HepG2 (cell line): ENCODE measurements around the gene ZNF853. TPM values are rescaled to one million over a fixed set of nuclear protein-coding genes. Genes with fewer than 3 reads are reported as not detected.

Experiments used
- GATAD2A ChIP-seq: IDR thresholded peaks from 2 replicates; pipeline ENCODE4 v1.6.1; 2016
- GFI1 ChIP-seq: sonication (generic); formaldehyde crosslinking; IDR thresholded peaks from 2 replicates; pipeline ENCODE4 v1.5.0; 2020; ENCODE audit warnings: missing genetic modification reagents, mild to moderate bottlenecking, borderline replicate concordance
- HOXA3 ChIP-seq: sonication (generic); formaldehyde crosslinking; IDR thresholded peaks from 2 replicates; pipeline ENCODE4 v1.5.0; 2020; ENCODE audit warnings: missing genetic modification reagents
- PHF8 ChIP-seq: sonication (generic); formaldehyde crosslinking; IDR thresholded peaks from 2 replicates; pipeline ENCODE4 v1.5.0; 2020; ENCODE audit warnings: missing genetic modification reagents
- PTBP1 ChIP-seq: fragments of 200-400 bp; formaldehyde crosslinking; IDR thresholded peaks from 2 replicates; pipeline ENCODE4 v1.6.1; 2018; ENCODE audit warnings: low read length, low read depth; ENCODE audit not compliant: poor library complexity, severe bottlenecking
- RBFOX2 ChIP-seq: fragments of 200-400 bp; formaldehyde crosslinking; IDR thresholded peaks from 2 replicates; pipeline ENCODE4 v1.6.1; 2017; ENCODE audit warnings: low read depth, mild to moderate bottlenecking, low read length
- RCOR2 ChIP-seq: IDR thresholded peaks from 2 replicates; pipeline ENCODE4 v1.6.1; 2016; ENCODE audit warnings: missing biosample characterization, missing genetic modification reagents
- SIN3A ChIP-seq: IDR thresholded peaks from 2 replicates; pipeline ENCODE4 v1.6.1; 2011; ENCODE audit warnings: low read depth, mild to moderate bottlenecking, control low read depth, low read length, borderline replicate concordance
- SPEN ChIP-seq: sonication (generic); formaldehyde crosslinking; IDR thresholded peaks from 2 replicates; pipeline ENCODE4 v1.5.1; 2020; ENCODE audit warnings: low read depth, mild to moderate bottlenecking, missing genetic modification reagents
- THAP11 ChIP-seq: IDR thresholded peaks from 2 replicates; pipeline ENCODE4 v1.6.1; 2016; ENCODE audit warnings: missing biosample characterization, missing genetic modification reagents
- THRA ChIP-seq: sonication (generic); formaldehyde crosslinking; IDR thresholded peaks from 2 replicates; pipeline ENCODE4 v1.4.0; 2020; ENCODE audit warnings: missing genetic modification reagents, borderline replicate concordance
- ZNF205 ChIP-seq: IDR thresholded peaks from 2 replicates; pipeline ENCODE4 v1.6.1; 2018; ENCODE audit warnings: missing biosample characterization, missing genetic modification reagents
- ZNF331 ChIP-seq: sonication (generic); formaldehyde crosslinking; IDR thresholded peaks from 2 replicates; pipeline ENCODE4 v1.4.0; 2020; ENCODE audit warnings: missing genetic modification reagents
- ZNF598 ChIP-seq: sonication (generic); formaldehyde crosslinking; IDR thresholded peaks from 2 replicates; pipeline ENCODE4 v1.5.1; 2020; ENCODE audit warnings: mild to moderate bottlenecking, missing genetic modification reagents, borderline replicate concordance
- polyA plus RNA-seq, 8 experiments: library from polyadenylated mRNA; depleted of rRNA in 3 of 8; stranded (reverse) in 7 of 8; unstranded in 1 of 8; fragments of >200 nt; fragmentation: Illumina TruSeq in 4 of 8; extraction: Trizol in 4 of 8; gene quantifications; 2 replicates each; pipeline versions ENCODE4 v1.2.1 to v1.2.3, GENCODE V29; 2011 to 2016; ENCODE audit warnings: low read depth in 4 of 8, missing spikeins in 1 of 8, mixed read lengths in 1 of 8; ENCODE audit not compliant: insufficient read depth in 1 of 8
- total RNA-seq, 5 experiments: library from RNA; depleted of rRNA; stranded (reverse); fragments of >200 nt; fragmentation: Illumina TruSeq; extraction: Trizol; gene quantifications; 2 replicates each; pipeline ENCODE4 v1.2.3, GENCODE V29; 2016; ENCODE audit warnings: low read depth in 1 of 5
- TF ChIP-seq, protein P1 (sequence below): sonication (generic); formaldehyde crosslinking; IDR thresholded peaks from 2 replicates; pipeline ENCODE4 v1.4.0; 2020; ENCODE audit warnings: missing genetic modification reagents
- TF ChIP-seq, protein P2 (sequence below): sonication (generic); formaldehyde crosslinking; IDR thresholded peaks from 2 replicates; pipeline ENCODE4 v1.4.0; 2020; ENCODE audit warnings: mild to moderate bottlenecking, missing genetic modification reagents
- TF ChIP-seq, protein P3 (sequence below): IDR thresholded peaks from 2 replicates; pipeline ENCODE4 v1.6.1; 2018; ENCODE audit warnings: missing genetic modification reagents, mild to moderate bottlenecking, missing compliant biosample characterization
- TF ChIP-seq, protein P4 (sequence below): fragments of 450-650 bp; IDR thresholded peaks from 2 replicates; pipeline ENCODE4 v1.6.1; 2017
- TF ChIP-seq, protein P5 (sequence below): sonication (generic); formaldehyde crosslinking; IDR thresholded peaks from 2 replicates; pipeline ENCODE4 v1.5.1; 2020; ENCODE audit warnings: missing genetic modification reagents, mild to moderate bottlenecking, borderline replicate concordance

ZNF853 gene
- total and polyA plus RNA-seq, 2 of the 13 experiments (the other 11 are each of a cell fraction or from before 2014, with no cell fraction given) = 2.1 to 6.2 TPM

DNA sequence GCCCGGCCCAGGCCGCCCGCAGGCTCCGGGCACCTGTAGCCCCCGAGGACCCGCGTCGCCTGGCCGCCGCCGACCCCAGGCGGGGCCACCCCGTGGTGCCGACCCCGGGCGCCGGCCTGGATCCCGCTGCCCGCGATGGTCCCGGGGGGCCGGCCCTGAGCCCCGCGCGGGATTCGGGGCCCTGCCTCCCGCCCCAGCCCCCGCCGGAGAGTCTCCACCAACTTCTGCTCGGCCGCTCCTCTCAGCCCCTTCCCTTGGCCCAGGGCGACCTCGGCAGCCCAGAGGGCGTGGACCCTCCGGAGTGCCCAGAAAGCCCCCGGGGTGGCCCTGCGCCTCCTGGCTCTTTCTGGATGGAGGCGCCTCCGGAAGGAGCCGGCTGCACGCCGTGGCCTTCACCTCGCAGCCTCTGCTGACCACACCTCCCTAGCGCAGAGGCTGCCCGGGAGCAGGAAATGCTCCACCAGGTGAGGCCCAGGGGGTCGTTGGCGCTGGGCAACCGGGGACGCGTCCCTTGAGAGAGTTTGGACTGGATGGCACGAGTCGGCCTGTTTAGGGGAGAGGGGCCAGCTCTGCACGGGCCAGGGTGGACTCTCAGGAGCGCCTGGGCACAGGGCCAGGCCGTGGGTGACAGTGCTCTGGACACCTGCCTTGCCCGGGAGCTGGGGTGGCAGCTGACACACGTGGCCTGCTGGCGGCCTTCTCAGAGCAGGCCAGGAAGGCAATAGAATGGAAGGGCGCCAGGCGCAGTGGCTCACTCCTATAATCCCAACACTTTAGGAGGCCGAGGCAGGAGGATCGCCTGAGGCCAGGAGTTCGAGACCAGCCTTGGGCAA is 529 bp downstream of the ZNF853 start (continued):
- TF ChIP-seq, protein P1, sequence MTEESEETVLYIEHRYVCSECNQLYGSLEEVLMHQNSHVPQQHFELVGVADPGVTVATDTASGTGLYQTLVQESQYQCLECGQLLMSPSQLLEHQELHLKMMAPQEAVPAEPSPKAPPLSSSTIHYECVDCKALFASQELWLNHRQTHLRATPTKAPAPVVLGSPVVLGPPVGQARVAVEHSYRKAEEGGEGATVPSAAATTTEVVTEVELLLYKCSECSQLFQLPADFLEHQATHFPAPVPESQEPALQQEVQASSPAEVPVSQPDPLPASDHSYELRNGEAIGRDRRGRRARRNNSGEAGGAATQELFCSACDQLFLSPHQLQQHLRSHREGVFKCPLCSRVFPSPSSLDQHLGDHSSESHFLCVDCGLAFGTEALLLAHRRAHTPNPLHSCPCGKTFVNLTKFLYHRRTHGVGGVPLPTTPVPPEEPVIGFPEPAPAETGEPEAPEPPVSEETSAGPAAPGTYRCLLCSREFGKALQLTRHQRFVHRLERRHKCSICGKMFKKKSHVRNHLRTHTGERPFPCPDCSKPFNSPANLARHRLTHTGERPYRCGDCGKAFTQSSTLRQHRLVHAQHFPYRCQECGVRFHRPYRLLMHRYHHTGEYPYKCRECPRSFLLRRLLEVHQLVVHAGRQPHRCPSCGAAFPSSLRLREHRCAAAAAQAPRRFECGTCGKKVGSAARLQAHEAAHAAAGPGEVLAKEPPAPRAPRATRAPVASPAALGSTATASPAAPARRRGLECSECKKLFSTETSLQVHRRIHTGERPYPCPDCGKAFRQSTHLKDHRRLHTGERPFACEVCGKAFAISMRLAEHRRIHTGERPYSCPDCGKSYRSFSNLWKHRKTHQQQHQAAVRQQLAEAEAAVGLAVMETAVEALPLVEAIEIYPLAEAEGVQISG (CRISPR knock-in tag) = peak; percentile 89
- TF ChIP-seq ZNF331 (CRISPR knock-in tag) (peak; percentile 18; the same call in 1 of the 2 replicates), SPEN (CRISPR knock-in tag) (peak; percentile 53; the same call in 1 of the 2 replicates), THAP11 (CRISPR knock-in tag) (peak; percentile 42), ZNF598 (CRISPR knock-in tag) (no peak), PTBP1 (peak; percentile 62), RCOR2 (no peak), PHF8 (peak; percentile 67), GFI1 (CRISPR knock-in tag) (no peak), ZNF205 (CRISPR knock-in tag) (peak; percentile 96), SIN3A (peak; percentile 66; the same call in 1 of the 2 replicates), THRA (CRISPR knock-in tag) (peak; percentile 64; the same call in 1 of the 2 replicates), GATAD2A (CRISPR knock-in tag) (0 out of 2 replicates have a peak, but pooled peaks have one; percentile 33), HOXA3 (CRISPR knock-in tag) (peak; percentile 55), RBFOX2 (peak; percentile 48; the same call in 1 of the 2 replicates)
- TF ChIP-seq, protein P2, sequence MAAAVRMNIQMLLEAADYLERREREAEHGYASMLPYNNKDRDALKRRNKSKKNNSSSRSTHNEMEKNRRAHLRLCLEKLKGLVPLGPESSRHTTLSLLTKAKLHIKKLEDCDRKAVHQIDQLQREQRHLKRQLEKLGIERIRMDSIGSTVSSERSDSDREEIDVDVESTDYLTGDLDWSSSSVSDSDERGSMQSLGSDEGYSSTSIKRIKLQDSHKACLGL (CRISPR knock-in tag) = peak; percentile 93
- TF ChIP-seq, protein P3, sequence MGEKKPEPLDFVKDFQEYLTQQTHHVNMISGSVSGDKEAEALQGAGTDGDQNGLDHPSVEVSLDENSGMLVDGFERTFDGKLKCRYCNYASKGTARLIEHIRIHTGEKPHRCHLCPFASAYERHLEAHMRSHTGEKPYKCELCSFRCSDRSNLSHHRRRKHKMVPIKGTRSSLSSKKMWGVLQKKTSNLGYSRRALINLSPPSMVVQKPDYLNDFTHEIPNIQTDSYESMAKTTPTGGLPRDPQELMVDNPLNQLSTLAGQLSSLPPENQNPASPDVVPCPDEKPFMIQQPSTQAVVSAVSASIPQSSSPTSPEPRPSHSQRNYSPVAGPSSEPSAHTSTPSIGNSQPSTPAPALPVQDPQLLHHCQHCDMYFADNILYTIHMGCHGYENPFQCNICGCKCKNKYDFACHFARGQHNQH = peak; percentile 56; the same call in 1 of the 2 replicates
- TF ChIP-seq, protein P4, sequence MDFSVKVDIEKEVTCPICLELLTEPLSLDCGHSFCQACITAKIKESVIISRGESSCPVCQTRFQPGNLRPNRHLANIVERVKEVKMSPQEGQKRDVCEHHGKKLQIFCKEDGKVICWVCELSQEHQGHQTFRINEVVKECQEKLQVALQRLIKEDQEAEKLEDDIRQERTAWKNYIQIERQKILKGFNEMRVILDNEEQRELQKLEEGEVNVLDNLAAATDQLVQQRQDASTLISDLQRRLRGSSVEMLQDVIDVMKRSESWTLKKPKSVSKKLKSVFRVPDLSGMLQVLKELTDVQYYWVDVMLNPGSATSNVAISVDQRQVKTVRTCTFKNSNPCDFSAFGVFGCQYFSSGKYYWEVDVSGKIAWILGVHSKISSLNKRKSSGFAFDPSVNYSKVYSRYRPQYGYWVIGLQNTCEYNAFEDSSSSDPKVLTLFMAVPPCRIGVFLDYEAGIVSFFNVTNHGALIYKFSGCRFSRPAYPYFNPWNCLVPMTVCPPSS = no peak
- TF ChIP-seq, protein P5, sequence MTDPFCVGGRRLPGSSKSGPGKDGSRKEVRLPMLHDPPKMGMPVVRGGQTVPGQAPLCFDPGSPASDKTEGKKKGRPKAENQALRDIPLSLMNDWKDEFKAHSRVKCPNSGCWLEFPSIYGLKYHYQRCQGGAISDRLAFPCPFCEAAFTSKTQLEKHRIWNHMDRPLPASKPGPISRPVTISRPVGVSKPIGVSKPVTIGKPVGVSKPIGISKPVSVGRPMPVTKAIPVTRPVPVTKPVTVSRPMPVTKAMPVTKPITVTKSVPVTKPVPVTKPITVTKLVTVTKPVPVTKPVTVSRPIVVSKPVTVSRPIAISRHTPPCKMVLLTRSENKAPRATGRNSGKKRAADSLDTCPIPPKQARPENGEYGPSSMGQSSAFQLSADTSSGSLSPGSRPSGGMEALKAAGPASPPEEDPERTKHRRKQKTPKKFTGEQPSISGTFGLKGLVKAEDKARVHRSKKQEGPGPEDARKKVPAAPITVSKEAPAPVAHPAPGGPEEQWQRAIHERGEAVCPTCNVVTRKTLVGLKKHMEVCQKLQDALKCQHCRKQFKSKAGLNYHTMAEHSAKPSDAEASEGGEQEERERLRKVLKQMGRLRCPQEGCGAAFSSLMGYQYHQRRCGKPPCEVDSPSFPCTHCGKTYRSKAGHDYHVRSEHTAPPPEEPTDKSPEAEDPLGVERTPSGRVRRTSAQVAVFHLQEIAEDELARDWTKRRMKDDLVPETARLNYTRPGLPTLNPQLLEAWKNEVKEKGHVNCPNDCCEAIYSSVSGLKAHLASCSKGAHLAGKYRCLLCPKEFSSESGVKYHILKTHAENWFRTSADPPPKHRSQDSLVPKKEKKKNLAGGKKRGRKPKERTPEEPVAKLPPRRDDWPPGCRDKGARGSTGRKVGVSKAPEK (CRISPR knock-in tag) = no peak
